A549 (cell line): ENCODE results near the gene CD19. TPM values are rescaled to one million over a fixed set of nuclear protein-coding genes. Genes with fewer than 3 reads are reported as not detected.

ENCODE experiments used
- ATAC-seq, 2 experiments: fragments of 200-7000 bp in 1 of 2; fragments of >200 bp in 1 of 2; cut with Nextera tagmentation in 1 of 2; cut with Tn5 transposase in 1 of 2; 3 replicates each; pipeline versions ENCODE4 v1.8.0 to v1.9.1; 2018 to 2020; ENCODE audit warnings: mild to moderate bottlenecking in 1 of 2, moderate library complexity in 1 of 2
- CTCF ChIA-PET: fragments of 300-600 bp; sonication (Branson Sonifier 250); formaldehyde crosslinking; extraction: SDS; loops from one replicate; lab custom pipeline; 2021; ENCODE audit warnings: antibody characterized with exemption, inconsistent platforms; lab: Yijun Ruan, JAX
- POLR2A ChIA-PET: fragments of 350-600 bp; formaldehyde crosslinking; extraction: SDS; loops from one replicate; lab custom pipeline; 2021; ENCODE audit warnings: antibody characterized with exemption, inconsistent platforms; lab: Yijun Ruan, JAX
- DNase-seq, 2 experiments: peaks; one replicate each; pipeline versions ENCODE4 v3.0.0 to v3.0.0-alpha.2; 2011 to 2016; ENCODE audit warnings: low read depth in 1 of 2, low spot score in 1 of 2
- FAIRE-seq: peaks from 2 replicates; lab custom pipeline; 2011; peaks lifted over from hg19 to GRCh38; lab: Jason Lieb, UNC
- H3K27ac ChIP-seq, 2 experiments: fragments of >200 bp; sonication (Bioruptor Twin); formaldehyde crosslinking; 3 replicates each; pipeline ENCODE4 v1.5.1; 2016 to 2017
- H3K4me1 ChIP-seq: fragments of >200 bp; sonication (Bioruptor Twin); formaldehyde crosslinking; 3 replicates; pipeline ENCODE4 v1.6.1; 2016
- H3K4me2 ChIP-seq: fragments of >200 bp; sonication (Bioruptor Twin); formaldehyde crosslinking; 3 replicates; pipeline ENCODE4 v1.6.1; 2016
- H3K4me3 ChIP-seq: fragments of >200 bp; sonication (Bioruptor Twin); formaldehyde crosslinking; 3 replicates; pipeline ENCODE4 v1.5.1; 2016
- H3K9me3 ChIP-seq: fragments of >200 bp; sonication (Bioruptor Twin); formaldehyde crosslinking; 3 replicates; pipeline ENCODE4 v1.6.1; 2016
- ATOH8 ChIP-seq: fragments of 250-450 bp; sonication (Bioruptor Pico); IDR thresholded peaks from 2 replicates; pipeline ENCODE4 v1.5.0; 2020; ENCODE audit warnings: low read depth, mild to moderate bottlenecking, moderate library complexity
- CBX8 ChIP-seq: fragments of 200-600 bp; sonication (generic); IDR thresholded peaks from 2 replicates; pipeline ENCODE4 v1.6.1; 2016
- CHD2 ChIP-seq: fragments of 150-350 bp; IDR thresholded peaks from 2 replicates; pipeline ENCODE4 v1.6.1; 2014; ENCODE audit warnings: low read length; ENCODE audit not compliant: partially characterized antibody
- EP300 ChIP-seq, 2 experiments: fragments of >200 bp; sonication (Bioruptor Twin); formaldehyde crosslinking; IDR thresholded peaks; 2 replicates in 1 of 2; 3 replicates in 1 of 2; pipeline ENCODE4 v1.6.1; 2016 to 2017
- FOXS1 ChIP-seq: fragments of 250-450 bp; sonication (Bioruptor Pico); IDR thresholded peaks from 2 replicates; pipeline ENCODE4 v1.5.0; 2020; ENCODE audit warnings: mild to moderate bottlenecking, moderate library complexity
- GATA3 ChIP-seq: IDR thresholded peaks from 2 replicates; pipeline ENCODE4 v1.6.1; 2012; ENCODE audit warnings: borderline replicate concordance
- HOXB13 ChIP-seq: fragments of 250-450 bp; sonication (Bioruptor Pico); IDR thresholded peaks from 2 replicates; pipeline ENCODE4 v1.5.0; 2020; ENCODE audit warnings: low read depth, mild to moderate bottlenecking, moderate library complexity
- HOXB5 ChIP-seq: fragments of 250-450 bp; sonication (Bioruptor Pico); IDR thresholded peaks from 2 replicates; pipeline ENCODE4 v1.5.0; 2020; ENCODE audit warnings: mild to moderate bottlenecking, moderate library complexity
- KDM5A ChIP-seq: fragments of 200-600 bp; sonication (generic); IDR thresholded peaks from 2 replicates; pipeline ENCODE4 v1.6.1; 2016; ENCODE audit warnings: antibody characterized with exemption, mild to moderate bottlenecking
- MAFK ChIP-seq: fragments of 450-650 bp; IDR thresholded peaks from 2 replicates; pipeline ENCODE4 v1.6.1; 2014; ENCODE audit not compliant: partially characterized antibody
- MAZ ChIP-seq: fragments of 150-350 bp; IDR thresholded peaks from 2 replicates; pipeline ENCODE4 v1.6.1; 2014; ENCODE audit warnings: antibody characterized with exemption, low read depth, low read length, borderline replicate concordance
- NFE2L2 ChIP-seq: fragments of 150-350 bp; conservative IDR thresholded peaks from 2 replicates; pipeline ENCODE4 v1.6.1; 2014; ENCODE audit warnings: low read length
- RAD21 ChIP-seq, 2 experiments: fragments of >200 bp in 1 of 2; sonication (Bioruptor Twin) in 1 of 2; formaldehyde crosslinking in 1 of 2; IDR thresholded peaks in 1 of 2; conservative IDR thresholded peaks in 1 of 2; 2 replicates in 1 of 2; 3 replicates in 1 of 2; pipeline ENCODE4 v1.6.1; 2012 to 2018; ENCODE audit warnings: inconsistent platforms in 1 of 2
- RCOR1 ChIP-seq: fragments of 150-350 bp; IDR thresholded peaks from 2 replicates; pipeline ENCODE4 v1.6.1; 2014; ENCODE audit warnings: antibody characterized with exemption, low read length, low read depth
- SMC3 ChIP-seq: fragments of >200 bp; sonication (Bioruptor Twin); formaldehyde crosslinking; IDR thresholded peaks from 3 replicates; pipeline ENCODE4 v1.6.1; 2018; ENCODE audit warnings: inconsistent platforms
- ZFP36 ChIP-seq: fragments of 450-650 bp; IDR thresholded peaks from 2 replicates; pipeline ENCODE4 v1.6.1; 2014; ENCODE audit warnings: borderline replicate concordance; ENCODE audit not compliant: partially characterized antibody
- ZNF302 ChIP-seq: fragments of 250-450 bp; sonication (Bioruptor Pico); IDR thresholded peaks from 2 replicates; pipeline ENCODE4 v1.9.0; 2021; ENCODE audit warnings: inconsistent platforms, mild to moderate bottlenecking, moderate library complexity
- ZSCAN20 ChIP-seq: fragments of 250-450 bp; sonication (Bioruptor Pico); IDR thresholded peaks from 2 replicates; pipeline ENCODE4 v1.8.0; 2022; ENCODE audit warnings: mild to moderate bottlenecking, moderate library complexity
- WGBS: methylation state at CpG from one replicate; pipeline ENCODE4 v1.1.6; 2017; ENCODE audit errors: missing lambda C conversion rate; 5-methylcytosine and 5-hydroxymethylcytosine counted together
- polyA plus RNA-seq, 4 experiments: library from polyadenylated mRNA; depleted of rRNA in 3 of 4; stranded (reverse); fragments of >200 nt; fragmentation: RNase III in 1 of 4; extraction: RNeasy Plus Mini Kit Qiagen cat#74134 plus additional on column Dnase treatment in 1 of 4; gene quantifications; 2 replicates in 3 of 4; 3 replicates in 1 of 4; pipeline ENCODE4 v1.2.3, GENCODE V29; 2011 to 2017
- TF ChIP-seq, protein P1 (sequence below): fragments of >200 bp; sonication (Bioruptor Twin); formaldehyde crosslinking; IDR thresholded peaks from 2 replicates; pipeline ENCODE4 v1.6.1; 2016
- TF ChIP-seq, protein P2 (sequence below): fragments of >200 bp; sonication (Bioruptor Twin); formaldehyde crosslinking; IDR thresholded peaks from 3 replicates; pipeline ENCODE4 v1.6.1; 2016
- TF ChIP-seq, protein P3 (sequence below): fragments of 450-650 bp; IDR thresholded peaks from 2 replicates; pipeline ENCODE4 v1.6.1; 2014; ENCODE audit warnings: antibody characterized with exemption

Gene CD19
- polyA plus RNA-seq, 2 of the 4 experiments (the other 2 are of a cell fraction): not detected

DNA sequence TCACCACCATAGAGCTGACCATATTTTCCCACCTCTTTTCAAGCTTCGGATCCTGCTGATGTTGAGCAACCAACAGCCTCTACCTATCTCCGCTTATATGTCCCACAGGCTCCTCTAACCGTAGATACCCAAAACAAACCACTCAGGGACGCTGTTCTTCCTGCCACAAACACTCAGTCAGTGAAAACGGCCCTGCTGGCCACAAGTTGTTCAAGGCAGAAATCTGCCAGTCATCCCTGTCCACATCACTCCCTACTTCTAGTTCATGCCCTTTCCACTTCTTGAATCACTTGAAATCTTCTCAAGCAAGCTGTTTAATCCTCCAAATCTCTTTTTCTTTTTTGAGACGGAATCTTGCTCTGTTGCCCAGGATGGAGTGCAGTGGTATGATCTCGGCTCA is 14.7 kb upstream of the CD19 start:
- H3K4me2 ChIP-seq: no peak overlapping the region
- ChIA-PET POLR2A (no interaction called here), CTCF (interaction anchor here (0.9 to 8.5 kb wide), 6 partner anchors 10 to 43 kb away, joined by 3 to 55 read pairs (median 4); no protein-coding TSS in a partner anchor)
- 0 out of 3 replicates have a peak, but pooled peaks cover 5% of the 10 kb centered on the region for H3K4me1 ChIP-seq
- no peak overlapping the region for H3K4me3 ChIP-seq
- FAIRE-seq: no peak
- 87% methylated on average over 7 of the region's 7 CpGs for WGBS
- ATAC-seq: peak; percentile 31 to 35; a peak in 2 of 6 replicates
- no peak overlapping the region for H3K27ac ChIP-seq
- DNase-seq: peak in 1 of 2 experiments; percentile 24
- TF ChIP-seq NFE2L2: peak; percentile 71
- TF ChIP-seq, protein P1, sequence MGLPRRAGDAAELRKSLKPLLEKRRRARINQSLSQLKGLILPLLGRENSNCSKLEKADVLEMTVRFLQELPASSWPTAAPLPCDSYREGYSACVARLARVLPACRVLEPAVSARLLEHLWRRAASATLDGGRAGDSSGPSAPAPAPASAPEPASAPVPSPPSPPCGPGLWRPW: no peak
- H3K9me3 ChIP-seq: no peaks in the 10 kb centered on the region

DNA sequence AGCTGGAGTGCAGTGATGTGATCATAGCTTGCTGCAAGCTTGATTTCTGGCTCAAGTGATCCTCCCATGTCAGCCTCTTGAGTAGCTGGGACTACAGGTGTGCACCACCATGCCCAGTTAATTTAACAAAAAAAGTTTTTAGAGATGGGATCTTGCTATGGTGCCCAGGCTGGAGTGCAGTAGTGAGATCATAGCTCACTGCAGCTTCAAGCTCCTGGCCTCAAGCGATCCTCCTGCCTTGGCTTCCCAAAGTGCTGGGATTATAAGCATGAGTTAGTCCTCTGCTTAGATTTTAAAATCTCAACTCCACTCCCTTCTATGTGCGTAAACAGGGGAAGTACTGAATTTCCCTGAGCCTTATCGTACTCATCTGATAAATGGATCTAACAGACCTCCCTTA is 13.1 kb upstream of the CD19 start:
- no peak overlapping the region for H3K4me2 ChIP-seq
- WGBS: 97% methylated on average over 3 of the region's 3 CpGs
- TF ChIP-seq, protein P2, sequence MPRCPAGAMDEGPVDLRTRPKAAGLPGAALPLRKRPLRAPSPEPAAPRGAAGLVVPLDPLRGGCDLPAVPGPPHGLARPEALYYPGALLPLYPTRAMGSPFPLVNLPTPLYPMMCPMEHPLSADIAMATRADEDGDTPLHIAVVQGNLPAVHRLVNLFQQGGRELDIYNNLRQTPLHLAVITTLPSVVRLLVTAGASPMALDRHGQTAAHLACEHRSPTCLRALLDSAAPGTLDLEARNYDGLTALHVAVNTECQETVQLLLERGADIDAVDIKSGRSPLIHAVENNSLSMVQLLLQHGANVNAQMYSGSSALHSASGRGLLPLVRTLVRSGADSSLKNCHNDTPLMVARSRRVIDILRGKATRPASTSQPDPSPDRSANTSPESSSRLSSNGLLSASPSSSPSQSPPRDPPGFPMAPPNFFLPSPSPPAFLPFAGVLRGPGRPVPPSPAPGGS: no peak
- TF ChIP-seq MAFK (no peak), FOXS1 (no peak), EP300 (IDR thresholded peaks at IDR 0.05) (no peak)
- TF ChIP-seq, all 56 proteins: peak for 0
- CTCF ChIA-PET: interaction anchor here (1.0 to 8.5 kb wide), 2 partner anchors 26 to 49 kb away, joined by 3 to 55 read pairs; no protein-coding TSS in a partner anchor
- Histone ChIP-seq H3K9me3 (no peaks in the 10 kb centered on the region), H3K4me3 (no peak overlapping the region), H3K27ac (no peak overlapping the region), H3K4me1 (0 out of 3 replicates have a peak, but pooled peaks cover 5% of the 10 kb centered on the region)
- ATAC-seq: no peak
- no peak for DNase-seq
- no peak for FAIRE-seq
- POLR2A ChIA-PET: no interaction called here

DNA sequence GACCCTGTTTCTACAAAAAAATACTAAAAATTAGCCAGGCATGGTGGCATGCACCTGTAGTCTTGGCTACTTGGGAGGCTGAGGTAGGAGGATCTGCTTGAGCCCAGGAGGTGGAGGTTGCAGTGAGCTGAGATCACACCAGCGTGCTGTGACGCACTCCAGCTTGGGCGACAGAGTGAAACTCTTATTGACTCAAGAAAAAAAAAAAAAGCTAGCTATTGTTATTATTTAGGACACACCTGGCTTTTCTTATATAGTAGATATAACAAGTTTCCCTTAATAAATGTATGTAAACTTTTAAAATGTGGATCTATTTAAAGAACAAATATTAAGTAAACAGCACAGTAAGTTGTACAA is 8.6 kb upstream of the CD19 start:
- CTCF ChIA-PET: interaction anchor here (1.1 to 4.0 kb wide), 7 partner anchors 9 to 51 kb away, joined by 3 to 12 read pairs (median 6); no protein-coding TSS in a partner anchor
- DNase-seq (no peak), FAIRE-seq (no peak), ATAC-seq (no peak)
- no peak for TF ChIP-seq HOXB13 (CRISPR knock-in tag)
- TF ChIP-seq RCOR1: no peak
- no peak for TF ChIP-seq ZNF302 (CRISPR knock-in tag)
- no peak for TF ChIP-seq SMC3
- TF ChIP-seq, protein P2: no peak
- no peak for TF ChIP-seq KDM5A
- TF ChIP-seq ZFP36: no peak
- TF ChIP-seq CHD2: no peak
- no peak for TF ChIP-seq ZSCAN20 (CRISPR knock-in tag)
- TF ChIP-seq MAZ: no peak
- no peak for TF ChIP-seq GATA3
- TF ChIP-seq ATOH8: no peak
- TF ChIP-seq FOXS1: no peak
- TF ChIP-seq, protein P3, sequence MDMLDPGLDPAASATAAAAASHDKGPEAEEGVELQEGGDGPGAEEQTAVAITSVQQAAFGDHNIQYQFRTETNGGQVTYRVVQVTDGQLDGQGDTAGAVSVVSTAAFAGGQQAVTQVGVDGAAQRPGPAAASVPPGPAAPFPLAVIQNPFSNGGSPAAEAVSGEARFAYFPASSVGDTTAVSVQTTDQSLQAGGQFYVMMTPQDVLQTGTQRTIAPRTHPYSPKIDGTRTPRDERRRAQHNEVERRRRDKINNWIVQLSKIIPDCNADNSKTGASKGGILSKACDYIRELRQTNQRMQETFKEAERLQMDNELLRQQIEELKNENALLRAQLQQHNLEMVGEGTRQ: no peak
- TF ChIP-seq HOXB5: no peak
- TF ChIP-seq CBX8: no peak
- TF ChIP-seq RAD21 (conservative IDR thresholded peaks at IDR 0.05 in 1 of 2, IDR thresholded peaks at IDR 0.05 in 1 of 2): no peak
- POLR2A ChIA-PET: no interaction called here
- H3K4me2 ChIP-seq: no peak overlapping the region
- H3K4me1 ChIP-seq: peaks cover 10% of the 10 kb centered on the region; the same call in 2 of the 3 replicates
- no peaks in the 10 kb centered on the region for H3K9me3 ChIP-seq
- no peak overlapping the region for H3K4me3 ChIP-seq
- 87% methylated on average over 3 of the region's 3 CpGs for WGBS
- no peak overlapping the region for H3K27ac ChIP-seq
